ENCODE data around the gene OR5K4.
A peak's percentile ranks its signal among the peaks of the same experiment; 100 is the strongest.

OR5K4 gene

GRCh38 chr3:98329392-98330124 is 24.1 kb upstream of the OR5K4 start:
- Histone ChIP-seq H3K36me3 (ENCODE audit: control insufficient read depth in 1 of 2, insufficient read depth in 2 of 2, low read depth in 1 of 2, low read length in 2 of 2) (no peaks in the 10 kb centered on the region), H4K91ac (ENCODE audit: low read length) (no peak overlapping the region), H3K14ac (ENCODE audit: low read length in 2 of 2) (no peak overlapping the region), H3K79me1 (replicated peaks; ENCODE audit: low read length, poor library complexity, severe bottlenecking) (no peaks in the 10 kb centered on the region), H2AK5ac (ENCODE audit: low read length, severe bottlenecking) (no peak overlapping the region), H3K27ac (ENCODE audit: low read length, poor library complexity, severe bottlenecking) (no peak overlapping the region), H4K8ac (ENCODE audit: low read length) (no peak overlapping the region), H3K23ac (ENCODE audit: low read length in 2 of 2) (no peak overlapping the region), H3K4me3 (ENCODE audit: insufficient read depth in 1 of 2, low read depth in 1 of 2, low read length in 2 of 2) (no peak overlapping the region), H3K4me2 (ENCODE audit: low read length, poor library complexity, severe bottlenecking) (no peak overlapping the region), H3K27me3 (ENCODE audit: control insufficient read depth in 1 of 2, insufficient read depth in 1 of 2, low read length in 2 of 2) (peaks cover 12 to 22% of the 10 kb centered on the region in 2 experiments), H2BK5ac (ENCODE audit: low read depth, low read length, poor library complexity, severe bottlenecking) (no peak overlapping the region), H2BK120ac (ENCODE audit: low read depth, low read length) (no peak overlapping the region), H2BK15ac (ENCODE audit: low read depth, poor library complexity, severe bottlenecking) (no peak overlapping the region), H3K4ac (ENCODE audit: low read depth in 1 of 2, low read length in 2 of 2) (no peak overlapping the region), H3K4me1 (ENCODE audit: control insufficient read depth, insufficient read depth, low read depth, low read length) (peaks cover 3% of the 10 kb centered on the region), H3K9me3 (ENCODE audit: control insufficient read depth, low read length) (no peaks in the 10 kb centered on the region), H3K9ac (ENCODE audit: low read length) (no peak overlapping the region), H2AFZ (ENCODE audit: low read depth, low read length) (peak overlapping the region; percentile 51), H3K18ac (ENCODE audit: low read depth in 1 of 2, low read length in 2 of 2) (no peak overlapping the region), H2BK12ac (ENCODE audit: low read length in 2 of 2) (no peak overlapping the region)
- peak; percentile 61 for DNase-seq
- 7% methylated on average over 6 of the region's 6 CpGs for WGBS

- no peaks in the 10 kb centered on the region for H3K36me3 ChIP-seq (ENCODE audit: control insufficient read depth in 1 of 2, insufficient read depth in 2 of 2, low read depth in 1 of 2, low read length in 2 of 2)
- H3K27me3 ChIP-seq (ENCODE audit: control insufficient read depth in 1 of 2, insufficient read depth in 1 of 2, low read length in 2 of 2): peaks cover 9 to 17% of the 10 kb centered on the region in 2 experiments
- no peak overlapping the region for H3K4me2 ChIP-seq (ENCODE audit: low read length, poor library complexity, severe bottlenecking)
- H3K4ac ChIP-seq (ENCODE audit: low read depth in 1 of 2, low read length in 2 of 2): no peak overlapping the region
- no peak overlapping the region for H2AK5ac ChIP-seq (ENCODE audit: low read length, severe bottlenecking)
- no peak overlapping the region for H4K91ac ChIP-seq (ENCODE audit: low read length)
- no peak overlapping the region for H3K23ac ChIP-seq (ENCODE audit: low read length in 2 of 2)
- H2AFZ ChIP-seq (ENCODE audit: low read depth, low read length): no peak overlapping the region
- no peak overlapping the region for H3K27ac ChIP-seq (ENCODE audit: low read length, poor library complexity, severe bottlenecking)
- no peak overlapping the region for H2BK5ac ChIP-seq (ENCODE audit: low read depth, low read length, poor library complexity, severe bottlenecking)
- WGBS: 100% methylated on average over 1 of the region's 1 CpG
- H3K4me3 ChIP-seq (ENCODE audit: insufficient read depth in 1 of 2, low read depth in 1 of 2, low read length in 2 of 2): no peak overlapping the region
- no peaks in the 10 kb centered on the region for H3K79me1 ChIP-seq (replicated peaks; ENCODE audit: low read length, poor library complexity, severe bottlenecking)
- no peaks in the 10 kb centered on the region for H3K9me3 ChIP-seq (ENCODE audit: control insufficient read depth, low read length)
- no peak overlapping the region for H3K9ac ChIP-seq (ENCODE audit: low read length)
- no peak for DNase-seq
- no peak overlapping the region for H3K14ac ChIP-seq (ENCODE audit: low read length in 2 of 2)
- no peak overlapping the region for H4K8ac ChIP-seq (ENCODE audit: low read length)
- H2BK120ac ChIP-seq (ENCODE audit: low read depth, low read length): no peak overlapping the region
- H2BK15ac ChIP-seq (ENCODE audit: low read depth, poor library complexity, severe bottlenecking): no peak overlapping the region
- no peak overlapping the region for H3K18ac ChIP-seq (ENCODE audit: low read depth in 1 of 2, low read length in 2 of 2)
- H2BK12ac ChIP-seq (ENCODE audit: low read length in 2 of 2): no peak overlapping the region
- no peaks in the 10 kb centered on the region for H3K4me1 ChIP-seq (ENCODE audit: control insufficient read depth, insufficient read depth, low read depth, low read length)
Observed at GRCh38 chr3:98331329-98331728, 22.3 kb upstream of the OR5K4 start.

- no peak for DNase-seq
- Histone ChIP-seq H3K23ac (ENCODE audit: low read length in 2 of 2) (no peak overlapping the region), H2AK5ac (ENCODE audit: low read length, severe bottlenecking) (no peak overlapping the region), H3K9ac (ENCODE audit: low read length) (no peak overlapping the region), H3K79me1 (replicated peaks; ENCODE audit: low read length, poor library complexity, severe bottlenecking) (no peaks in the 10 kb centered on the region), H3K4me1 (ENCODE audit: control insufficient read depth, insufficient read depth, low read depth, low read length) (no peaks in the 10 kb centered on the region), H3K27ac (ENCODE audit: low read length, poor library complexity, severe bottlenecking) (no peak overlapping the region), H3K9me3 (ENCODE audit: control insufficient read depth, low read length) (no peaks in the 10 kb centered on the region), H3K14ac (ENCODE audit: low read length in 2 of 2) (no peak overlapping the region), H2BK120ac (ENCODE audit: low read depth, low read length) (no peak overlapping the region), H3K27me3 (ENCODE audit: control insufficient read depth in 1 of 2, insufficient read depth in 1 of 2, low read length in 2 of 2) (peaks cover 4 to 20% of the 10 kb centered on the region in 2 experiments), H4K91ac (ENCODE audit: low read length) (no peak overlapping the region), H3K18ac (ENCODE audit: low read depth in 1 of 2, low read length in 2 of 2) (no peak overlapping the region), H3K4me2 (ENCODE audit: low read length, poor library complexity, severe bottlenecking) (no peak overlapping the region), H3K4ac (ENCODE audit: low read depth in 1 of 2, low read length in 2 of 2) (no peak overlapping the region), H3K4me3 (ENCODE audit: insufficient read depth in 1 of 2, low read depth in 1 of 2, low read length in 2 of 2) (no peak overlapping the region), H3K36me3 (ENCODE audit: control insufficient read depth in 1 of 2, insufficient read depth in 2 of 2, low read depth in 1 of 2, low read length in 2 of 2) (no peaks in the 10 kb centered on the region), H2BK5ac (ENCODE audit: low read depth, low read length, poor library complexity, severe bottlenecking) (no peak overlapping the region), H2BK12ac (ENCODE audit: low read length in 2 of 2) (no peak overlapping the region), H4K8ac (ENCODE audit: low read length) (no peak overlapping the region), H2AFZ (ENCODE audit: low read depth, low read length) (no peak overlapping the region), H2BK15ac (ENCODE audit: low read depth, poor library complexity, severe bottlenecking) (no peak overlapping the region)
- 100% methylated on average over 2 of the region's 3 CpGs for WGBS
Observed at GRCh38 chr3:98333989-98334606, 19.6 kb upstream of the OR5K4 start.

GRCh38 chr3:98339031-98339430 is 14.6 kb upstream of the OR5K4 start:
- Histone ChIP-seq H4K91ac (ENCODE audit: low read length) (peak overlapping the region; percentile 50), H2AK5ac (ENCODE audit: low read length, severe bottlenecking) (no peak overlapping the region), H2BK120ac (ENCODE audit: low read depth, low read length) (no peak overlapping the region), H3K14ac (ENCODE audit: low read length in 2 of 2) (no peak overlapping the region), H2BK12ac (ENCODE audit: low read length in 2 of 2) (no peak overlapping the region), H4K8ac (ENCODE audit: low read length) (no peak overlapping the region), H3K4me3 (ENCODE audit: insufficient read depth in 1 of 2, low read depth in 1 of 2, low read length in 2 of 2) (no peak overlapping the region), H2AFZ (ENCODE audit: low read depth, low read length) (no peak overlapping the region), H3K36me3 (ENCODE audit: control insufficient read depth in 1 of 2, insufficient read depth in 2 of 2, low read depth in 1 of 2, low read length in 2 of 2) (no peaks in the 10 kb centered on the region), H3K18ac (ENCODE audit: low read depth in 1 of 2, low read length in 2 of 2) (no peak overlapping the region), H3K27ac (ENCODE audit: low read length, poor library complexity, severe bottlenecking) (no peak overlapping the region), H2BK5ac (ENCODE audit: low read depth, low read length, poor library complexity, severe bottlenecking) (no peak overlapping the region), H3K23ac (ENCODE audit: low read length in 2 of 2) (no peak overlapping the region), H3K9me3 (ENCODE audit: control insufficient read depth, low read length) (no peaks in the 10 kb centered on the region), H3K4ac (ENCODE audit: low read depth in 1 of 2, low read length in 2 of 2) (no peak overlapping the region), H3K4me2 (ENCODE audit: low read length, poor library complexity, severe bottlenecking) (no peak overlapping the region), H2BK15ac (ENCODE audit: low read depth, poor library complexity, severe bottlenecking) (no peak overlapping the region), H3K27me3 (ENCODE audit: control insufficient read depth in 1 of 2, insufficient read depth in 1 of 2, low read length in 2 of 2) (peaks cover 0 to 14% of the 10 kb centered on the region in 2 experiments), H3K9ac (ENCODE audit: low read length) (no peak overlapping the region), H3K79me1 (replicated peaks; ENCODE audit: low read length, poor library complexity, severe bottlenecking) (no peaks in the 10 kb centered on the region), H3K4me1 (ENCODE audit: control insufficient read depth, insufficient read depth, low read depth, low read length) (no peaks in the 10 kb centered on the region)
- no CpG with 5 or more reads among the region's 1 CpG for WGBS
- DNase-seq: no peak
